Measurements from ENCODE around the gene PEX1. TPM values are rescaled to one million over a fixed set of nuclear protein-coding genes. Genes with fewer than 3 reads are reported as not detected.

PEX1 gene
- total and polyA plus RNA-seq, 2 of the 4 experiments (the other 2 are of a cell fraction) = 8.1 to 12.7 TPM

DNA sequence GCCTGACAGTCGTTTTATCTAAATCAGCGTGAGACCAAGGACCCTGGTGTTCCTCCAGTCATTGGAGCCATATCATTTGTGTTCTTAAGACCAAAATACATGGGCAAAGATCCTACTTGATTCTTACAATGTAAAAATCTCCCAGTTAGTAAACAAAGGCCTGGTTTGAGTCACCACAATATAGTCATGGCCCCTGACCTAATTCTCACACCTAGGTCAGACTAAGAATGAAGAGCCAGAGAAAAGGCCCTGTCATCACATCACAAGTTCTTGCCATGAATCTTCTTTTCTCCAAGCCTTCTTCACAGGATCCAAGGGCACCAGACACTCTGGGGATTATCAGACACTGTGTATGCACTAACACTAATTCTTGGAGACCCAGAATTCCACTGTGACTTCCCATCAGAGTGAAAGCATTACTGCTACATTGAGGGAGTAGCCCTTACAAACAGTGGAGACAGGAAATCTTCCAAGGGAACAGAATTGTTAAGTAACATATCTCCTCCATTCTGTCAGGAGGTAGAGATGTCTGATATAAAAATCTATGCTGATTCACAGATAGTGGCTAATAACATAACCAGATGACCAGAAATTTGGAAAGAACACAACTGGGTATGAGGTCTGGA lies 42.9 kb downstream of the PEX1 start:
- H2AK5ac ChIP-seq (ENCODE audit: low read depth, low read length) = no peak overlapping the region

More for the DNA sequence above, 42.9 kb downstream of the PEX1 start:
- Histone ChIP-seq H2AK9ac (replicated peaks; ENCODE audit: low read depth, low read length, poor library complexity) (no peak overlapping the region), H4K5ac (ENCODE audit: low read depth, low read length) (no peak overlapping the region), H3K9ac (ENCODE audit: low read depth, low read length) (no peak overlapping the region), H4K91ac (ENCODE audit: insufficient read depth, low read depth, low read length) (no peak overlapping the region), H3K27me3 (ENCODE audit: control insufficient read depth, insufficient read depth, low read length) (no peaks in the 10 kb centered on the region), H3K23ac (ENCODE audit: low read depth, low read length) (no peak overlapping the region), H4K8ac (ENCODE audit: low read depth in 2 of 2, low read length in 2 of 2) (no peak overlapping the region), H3K14ac (replicated peaks; ENCODE audit: low read depth, low read length) (no peak overlapping the region), H3K56ac (ENCODE audit: extremely low read depth, insufficient read depth, low read length) (no peak overlapping the region), H3K36me3 (ENCODE audit: control insufficient read depth, insufficient read depth, low read length) (peaks cover 12% of the 10 kb centered on the region), H3K9me3 (ENCODE audit: control insufficient read depth, insufficient read depth, low read length) (no peaks in the 10 kb centered on the region), H3K4me2 (ENCODE audit: low read depth, low read length) (no peak overlapping the region), H3K9me1 (ENCODE audit: insufficient read depth, low read length) (peaks cover 4% of the 10 kb centered on the region; the same call in 1 of the 2 replicates), H2BK15ac (ENCODE audit: low read depth, low read length) (no peak overlapping the region), H3K27ac (ENCODE audit: insufficient read depth, low read length) (no peak overlapping the region), H3K79me1 (ENCODE audit: low read depth in 1 of 2, low read length in 2 of 2) (no peaks in the 10 kb centered on the region), H3K4ac (ENCODE audit: low read depth, low read length) (no peak overlapping the region), H4K20me1 (ENCODE audit: insufficient read depth, low read length) (no peaks in the 10 kb centered on the region), H3K4me3 (ENCODE audit: insufficient read depth, low read depth, low read length) (no peak overlapping the region), H2AFZ (replicated peaks; ENCODE audit: low read length, poor library complexity) (no peak overlapping the region), H2BK120ac (ENCODE audit: low read depth, low read length) (no peak overlapping the region), H2BK5ac (ENCODE audit: low read depth, low read length, poor library complexity, severe bottlenecking) (no peak overlapping the region), H2BK20ac (ENCODE audit: low read depth, low read length) (no peak overlapping the region), H3K18ac (ENCODE audit: low read depth, low read length) (no peak overlapping the region), H3K4me1 (ENCODE audit: control insufficient read depth, insufficient read depth, low read length) (no peaks in the 10 kb centered on the region)
- POLR2A ChIA-PET (ENCODE audit: unreplicated experiment) = no interaction called here
- ATAC-seq (ENCODE audit: low read depth) (no peak; the same call in 1 of the 2 replicates), DNase-seq (no peak)
- WGBS, 2 experiments (ENCODE audit: extremely low coverage in 2 of 2, insufficient read length in 1 of 2) = no CpG with 5 or more reads among the region's 2 CpGs
- BruUV-seq (replicated peaks) = no TSS peak
- TF ChIP-seq MAFK (IDR thresholded peaks at IDR 0.05; ENCODE audit: low read depth, low read length) = no peak
- TF ChIP-seq MAZ (IDR thresholded peaks at IDR 0.05; ENCODE audit: borderline replicate concordance, low read depth, low read length) = no peak
- no peak for TF ChIP-seq RFX5 (IDR thresholded peaks at IDR 0.05; ENCODE audit: low read depth, low read length)
- TF ChIP-seq, protein P1, sequence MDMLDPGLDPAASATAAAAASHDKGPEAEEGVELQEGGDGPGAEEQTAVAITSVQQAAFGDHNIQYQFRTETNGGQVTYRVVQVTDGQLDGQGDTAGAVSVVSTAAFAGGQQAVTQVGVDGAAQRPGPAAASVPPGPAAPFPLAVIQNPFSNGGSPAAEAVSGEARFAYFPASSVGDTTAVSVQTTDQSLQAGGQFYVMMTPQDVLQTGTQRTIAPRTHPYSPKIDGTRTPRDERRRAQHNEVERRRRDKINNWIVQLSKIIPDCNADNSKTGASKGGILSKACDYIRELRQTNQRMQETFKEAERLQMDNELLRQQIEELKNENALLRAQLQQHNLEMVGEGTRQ (IDR thresholded peaks at IDR 0.05; ENCODE audit: low read depth, low read length) = no peak
- TF ChIP-seq NFE2L2 (IDR thresholded peaks at IDR 0.05; ENCODE audit: low read depth, low read length) = no peak
- no peak for TF ChIP-seq SMC3 (IDR thresholded peaks at IDR 0.05; ENCODE audit: low read depth, low read length)
- TF ChIP-seq RAD21 (IDR thresholded peaks at IDR 0.05; ENCODE audit: low read length) = no peak
- TF ChIP-seq CEBPB (IDR thresholded peaks at IDR 0.05; ENCODE audit: low read depth, low read length) = no peak
- TF ChIP-seq FOS (IDR thresholded peaks at IDR 0.05; ENCODE audit: low read depth, low read length) = no peak
- TF ChIP-seq BHLHE40 (IDR thresholded peaks at IDR 0.05; ENCODE audit: low read depth, low read length) = no peak
- TF ChIP-seq RCOR1 (IDR thresholded peaks at IDR 0.05; ENCODE audit: insufficient replicate concordance, low read length) = no peak
- TF ChIP-seq CHD1 (IDR thresholded peaks at IDR 0.05; ENCODE audit: low read depth, low read length) = no peak
- TF ChIP-seq, protein P2, sequence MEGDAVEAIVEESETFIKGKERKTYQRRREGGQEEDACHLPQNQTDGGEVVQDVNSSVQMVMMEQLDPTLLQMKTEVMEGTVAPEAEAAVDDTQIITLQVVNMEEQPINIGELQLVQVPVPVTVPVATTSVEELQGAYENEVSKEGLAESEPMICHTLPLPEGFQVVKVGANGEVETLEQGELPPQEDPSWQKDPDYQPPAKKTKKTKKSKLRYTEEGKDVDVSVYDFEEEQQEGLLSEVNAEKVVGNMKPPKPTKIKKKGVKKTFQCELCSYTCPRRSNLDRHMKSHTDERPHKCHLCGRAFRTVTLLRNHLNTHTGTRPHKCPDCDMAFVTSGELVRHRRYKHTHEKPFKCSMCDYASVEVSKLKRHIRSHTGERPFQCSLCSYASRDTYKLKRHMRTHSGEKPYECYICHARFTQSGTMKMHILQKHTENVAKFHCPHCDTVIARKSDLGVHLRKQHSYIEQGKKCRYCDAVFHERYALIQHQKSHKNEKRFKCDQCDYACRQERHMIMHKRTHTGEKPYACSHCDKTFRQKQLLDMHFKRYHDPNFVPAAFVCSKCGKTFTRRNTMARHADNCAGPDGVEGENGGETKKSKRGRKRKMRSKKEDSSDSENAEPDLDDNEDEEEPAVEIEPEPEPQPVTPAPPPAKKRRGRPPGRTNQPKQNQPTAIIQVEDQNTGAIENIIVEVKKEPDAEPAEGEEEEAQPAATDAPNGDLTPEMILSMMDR (conservative IDR thresholded peaks at IDR 0.05; ENCODE audit: low read depth, low read length) = no peak
- TF ChIP-seq, protein P3, sequence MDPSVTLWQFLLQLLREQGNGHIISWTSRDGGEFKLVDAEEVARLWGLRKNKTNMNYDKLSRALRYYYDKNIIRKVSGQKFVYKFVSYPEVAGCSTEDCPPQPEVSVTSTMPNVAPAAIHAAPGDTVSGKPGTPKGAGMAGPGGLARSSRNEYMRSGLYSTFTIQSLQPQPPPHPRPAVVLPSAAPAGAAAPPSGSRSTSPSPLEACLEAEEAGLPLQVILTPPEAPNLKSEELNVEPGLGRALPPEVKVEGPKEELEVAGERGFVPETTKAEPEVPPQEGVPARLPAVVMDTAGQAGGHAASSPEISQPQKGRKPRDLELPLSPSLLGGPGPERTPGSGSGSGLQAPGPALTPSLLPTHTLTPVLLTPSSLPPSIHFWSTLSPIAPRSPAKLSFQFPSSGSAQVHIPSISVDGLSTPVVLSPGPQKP (IDR thresholded peaks at IDR 0.05; ENCODE audit: borderline replicate concordance, low read depth, low read length) = no peak
- in situ Hi-C loops (cut with MboI; ENCODE audit: low sequenced_read_pairs) (no loop called here), intact Hi-C loops (cut with micrococcal nuclease) (no loop called here), dilution Hi-C loops (cut with HindIII; ENCODE audit: low sequenced_read_pairs, unreplicated experiment) (no loop called here)
- CTCF ChIA-PET = no interaction called here

Data from IMR-90 (cell line).